RWPE1 (cell line): ENCODE data around the gene PNPLA2.
A peak's percentile ranks its signal among the peaks of the same experiment; 100 is the strongest.

Experiments
- CTCF ChIA-PET: fragments of 350-600 bp; sonication (Branson Sonifier 250); formaldehyde crosslinking; extraction: SDS; loops from one replicate; lab custom pipeline; 2021; lab: Yijun Ruan, JAX
- POLR2A ChIA-PET: fragments of 400-600 bp; formaldehyde crosslinking; extraction: SDS; loops from one replicate; lab custom pipeline; 2020; ENCODE audit warnings: antibody characterized with exemption; ENCODE audit not compliant: low non-redundant PET; lab: Yijun Ruan, JAX
- DNase-seq: peaks from one replicate; pipeline ENCODE4 v3.0.0; 2012; ENCODE audit warnings: low spot score
- H3K27ac ChIP-seq: fragments of 450-650 bp; 2 replicates; pipeline ENCODE4 v1.5.1; 2017
- CTCF ChIP-seq: fragments of 450-650 bp; conservative IDR thresholded peaks from 2 replicates; pipeline ENCODE4 v1.5.1; 2017; ENCODE audit warnings: low read depth, mild to moderate bottlenecking

PNPLA2 gene

DNA sequence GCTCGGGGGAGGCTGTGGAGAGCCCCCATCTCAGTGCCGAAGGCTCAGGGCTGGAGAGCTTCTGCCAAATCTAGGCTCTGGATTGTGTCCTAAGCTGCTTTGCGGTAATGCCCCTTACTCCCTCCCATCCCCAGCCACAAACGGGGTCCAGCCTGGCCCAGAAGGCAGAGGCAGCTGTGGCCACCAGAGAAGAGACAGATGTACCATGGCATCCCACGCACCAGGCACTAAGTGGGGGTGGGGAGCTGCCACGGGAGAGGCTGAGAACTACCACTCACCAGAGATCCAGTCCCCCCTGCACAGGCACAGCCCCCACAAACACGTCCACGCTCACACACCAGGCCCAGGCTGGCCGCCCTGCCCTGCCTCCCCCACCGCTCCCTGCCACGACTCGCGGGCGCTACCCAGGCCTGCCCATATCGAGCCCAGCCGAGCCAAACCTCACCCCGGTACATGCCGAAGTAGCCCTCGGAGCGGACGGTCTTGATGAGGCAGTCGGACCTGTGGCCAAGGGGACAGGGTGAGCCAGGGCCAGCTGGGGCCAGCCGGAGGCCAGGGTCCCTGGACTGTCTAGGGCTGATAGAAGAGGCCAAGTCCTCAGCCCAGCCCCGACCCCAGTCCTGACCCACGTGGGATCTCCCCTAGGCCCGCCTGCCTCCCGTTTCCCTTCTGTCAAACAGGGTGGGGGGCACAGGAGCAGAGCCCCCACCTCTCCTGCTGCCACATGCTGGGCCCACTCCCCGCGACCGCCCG lies 24.5 kb upstream of the PNPLA2 start:
- ChIA-PET CTCF (no interaction called here), POLR2A (no interaction called here)
- no peak for DNase-seq
- peak overlapping the region; percentile 96 for H3K27ac ChIP-seq
- no peak for TF ChIP-seq CTCF

DNA sequence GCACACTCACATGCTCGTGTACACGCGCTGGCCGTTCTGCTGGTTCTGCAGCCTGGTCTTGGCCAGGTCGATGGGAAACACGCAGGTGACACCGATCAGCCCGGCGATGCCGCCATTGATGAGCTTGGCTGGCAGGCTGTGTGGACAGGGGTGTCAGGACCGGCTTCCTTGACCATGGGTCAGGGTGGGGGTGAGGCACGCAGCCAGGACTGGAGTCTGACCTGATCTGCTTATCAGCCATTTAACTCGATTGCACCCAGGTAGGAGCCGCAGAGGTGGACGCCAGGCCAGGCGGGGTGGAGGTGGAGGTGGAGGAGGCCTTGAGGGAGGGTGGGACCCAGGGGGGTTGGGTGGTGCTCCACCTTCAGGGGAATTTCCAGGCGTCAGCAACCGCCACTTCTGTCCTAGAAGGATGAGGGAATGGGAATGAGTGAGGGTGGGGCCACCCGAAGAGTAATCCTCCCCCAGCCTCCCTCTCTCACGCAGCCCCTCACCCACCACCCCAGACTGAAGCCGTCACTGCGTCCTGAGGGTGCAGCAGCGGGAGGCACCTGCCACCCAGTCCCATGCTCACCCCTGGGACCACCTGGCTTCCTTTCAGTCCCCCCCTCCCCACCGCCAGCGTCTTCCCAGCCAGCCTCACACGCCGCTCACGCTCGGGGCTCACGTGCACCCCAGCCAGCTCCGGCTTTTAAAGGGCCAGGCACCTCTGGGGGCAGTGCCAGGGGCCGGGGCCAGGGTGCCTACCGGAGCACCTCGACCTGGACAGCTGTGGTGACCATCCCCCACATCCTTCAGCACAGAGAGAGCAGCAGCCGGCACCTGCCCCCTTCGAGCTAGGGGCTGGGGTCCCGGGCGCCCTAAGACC lies 23.7 kb upstream of the PNPLA2 start:
- DNase-seq: no peak

GRCh38 chr11:795634-796564 lies 22.8 kb upstream of the PNPLA2 start:
- no peak for TF ChIP-seq CTCF
- peak; percentile 83 for DNase-seq
- ChIA-PET CTCF (interaction anchor here (0.6 to 1.3 kb wide), 2 partner anchors 12 to 72 kb away, joined by 3 read pairs; no protein-coding TSS in a partner anchor), POLR2A (no interaction called here)
- H3K27ac ChIP-seq: peak overlapping the region; percentile 96

More for the DNA sequence above, 23.7 kb upstream of the PNPLA2 start:
- ChIA-PET POLR2A (no interaction called here), CTCF (no interaction called here)
- peak overlapping the region; percentile 96 for H3K27ac ChIP-seq
- no peak for TF ChIP-seq CTCF

DNA sequence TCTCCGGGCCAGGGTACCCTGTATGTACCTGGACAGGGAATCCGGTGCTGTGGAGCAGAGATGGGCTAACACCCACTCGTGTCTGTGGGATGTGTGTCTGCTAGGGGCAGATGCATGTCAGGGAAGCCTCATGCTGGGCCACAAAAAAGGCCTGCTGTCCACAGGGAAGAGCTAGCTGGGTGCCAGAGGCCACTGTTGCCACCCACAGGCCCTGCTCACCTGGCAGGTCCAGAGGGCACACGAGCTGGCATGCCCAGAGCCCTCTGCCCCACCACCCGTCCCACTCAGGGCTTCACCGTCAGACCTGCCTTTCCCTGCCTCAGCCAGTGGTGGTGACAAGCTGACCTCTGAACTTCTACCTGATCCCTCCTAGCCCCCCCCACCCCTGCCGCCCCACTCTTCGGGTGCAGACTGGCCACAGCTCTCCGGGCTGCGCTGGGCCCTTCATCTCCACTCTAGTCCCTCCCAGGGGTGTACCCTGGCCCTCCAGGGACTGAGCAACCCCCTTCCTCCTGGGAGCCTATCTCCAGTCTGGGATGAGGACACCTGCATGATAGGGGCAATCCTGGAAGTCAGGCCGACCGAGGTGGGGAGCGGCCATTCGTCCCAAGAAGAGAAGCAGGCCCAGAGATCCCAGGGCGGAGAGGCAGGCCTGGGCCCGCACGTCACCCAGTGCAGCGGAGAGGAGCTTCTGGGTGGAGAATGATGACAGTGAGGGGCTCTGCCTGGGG lies 22.0 kb upstream of the PNPLA2 start:
- POLR2A ChIA-PET: interaction anchor here (0.5 kb wide), 1 partner anchor 16 kb away, joined by 4 read pairs; no protein-coding TSS in a partner anchor
- no peak for DNase-seq
- no peak for TF ChIP-seq CTCF
- CTCF ChIA-PET: interaction anchor here (0.6 to 1.3 kb wide), 3 partner anchors 13 to 255 kb away, joined by 3 read pairs; no protein-coding TSS in a partner anchor
- peak overlapping the region; percentile 96 for H3K27ac ChIP-seq

- POLR2A ChIA-PET: interaction anchor here (0.5 kb wide), 1 partner anchor 16 kb away, joined by 4 read pairs; no protein-coding TSS in a partner anchor
- no peak for TF ChIP-seq CTCF
- CTCF ChIA-PET: interaction anchor here (0.8 to 1.3 kb wide), 3 partner anchors 13 to 254 kb away, joined by 3 read pairs; no protein-coding TSS in a partner anchor
- H3K27ac ChIP-seq: peak overlapping the region; percentile 96
- peak; percentile 76 for DNase-seq
Measured at GRCh38 chr11:797296-798092, 21.2 kb upstream of the PNPLA2 start.
